Neural cell (in vitro differentiated cells): ENCODE results near the gene SYNE3. TPM values are rescaled to one million over a fixed set of nuclear protein-coding genes. Genes with fewer than 3 reads are reported as not detected.

Experiments
- H2AFZ ChIP-seq: fragments of 200-600, 300-800 bp; sonication (generic), shearing (Covaris generic); 2 replicates; pipeline ENCODE4 v1.6.0; 2014; ENCODE audit warnings: low read depth, mild to moderate bottlenecking, antibody characterized with exemption, low read length, moderate library complexity
- H3F3A ChIP-seq: fragments of 200-600 bp; shearing (Covaris generic); 2 replicates; pipeline ENCODE4 v1.6.1; 2016; ENCODE audit warnings: mild to moderate bottlenecking, moderate library complexity, mixed read lengths, antibody characterized with exemption, low read length; ENCODE audit not compliant: insufficient read depth, poor library complexity, severe bottlenecking
- H3K27ac ChIP-seq: fragments of 200-600, 300-800 bp; sonication (generic), shearing (Covaris generic); 2 replicates; pipeline ENCODE4 v1.5.1; 2014; ENCODE audit warnings: mild to moderate bottlenecking, low read length, moderate library complexity
- H3K27me3 ChIP-seq: fragments of 300-800, 200-600 bp; sonication (generic), shearing (Covaris generic); 2 replicates; pipeline ENCODE4 v1.6.0; 2014; ENCODE audit warnings: mild to moderate bottlenecking, low read depth, low read length, moderate library complexity; ENCODE audit not compliant: insufficient read depth
- H3K36me3 ChIP-seq: fragments of 300-800, 200-600 bp; sonication (generic), shearing (Covaris generic); 2 replicates; pipeline ENCODE4 v1.5.1; 2014; ENCODE audit warnings: mild to moderate bottlenecking, antibody characterized with exemption, low read length, moderate library complexity; ENCODE audit not compliant: insufficient read depth
- H3K4me2 ChIP-seq: fragments of 300-800, 200-600 bp; sonication (generic), shearing (Covaris generic); 2 replicates; pipeline ENCODE4 v1.6.0; 2014; ENCODE audit warnings: mild to moderate bottlenecking, low read length
- H3K4me3 ChIP-seq: fragments of 300-800, 200-600 bp; sonication (generic), shearing (Covaris generic); 2 replicates; pipeline ENCODE4 v1.5.1; 2014; ENCODE audit warnings: mild to moderate bottlenecking, low read length, moderate library complexity
- H3K79me2 ChIP-seq: fragments of 200-600 bp; shearing (Covaris generic); replicated peaks from 2 replicates; pipeline ENCODE4 v1.6.0; 2014; ENCODE audit warnings: mild to moderate bottlenecking, low read length, moderate library complexity; ENCODE audit not compliant: insufficient read depth
- H3K9ac ChIP-seq: fragments of 300-800, 200-600 bp; sonication (generic), shearing (Covaris generic); 2 replicates; pipeline ENCODE4 v1.6.1; 2016; ENCODE audit warnings: mild to moderate bottlenecking, low read length, mixed read lengths
- H3K9me2 ChIP-seq: fragments of 200-600 bp; shearing (Covaris generic); 2 replicates; pipeline ENCODE4 v1.6.1; 2016; ENCODE audit warnings: mild to moderate bottlenecking, low read length, mixed read lengths; ENCODE audit not compliant: insufficient read depth
- H3K9me3 ChIP-seq: fragments of 200-600, 300-800 bp; sonication (generic), shearing (Covaris generic); 2 replicates; pipeline ENCODE4 v1.6.1; 2016; ENCODE audit warnings: mild to moderate bottlenecking, mixed run types, low read length, moderate library complexity, mixed read lengths
- H4K20me1 ChIP-seq: fragments of 200-600 bp; shearing (Covaris generic); 2 replicates; pipeline ENCODE4 v1.6.1; 2016; ENCODE audit warnings: mild to moderate bottlenecking, mixed run types; ENCODE audit not compliant: insufficient read depth
- EP300 ChIP-seq: fragments of 450-650 bp; conservative IDR thresholded peaks from 2 replicates; pipeline ENCODE4 v1.6.1; 2014; ENCODE audit warnings: antibody characterized with exemption, mild to moderate bottlenecking, moderate library complexity; ENCODE audit not compliant: poor library complexity, severe bottlenecking
- EZH2 ChIP-seq: fragments of 200-600, 300-800 bp; shearing (Covaris generic), sonication (generic); IDR thresholded peaks from 2 replicates; pipeline ENCODE4 v1.6.1; 2014; ENCODE audit warnings: antibody characterized with exemption, low read length, borderline replicate concordance, mild to moderate bottlenecking; ENCODE audit not compliant: insufficient read depth, poor library complexity, severe bottlenecking
- MXI1 ChIP-seq: fragments of 450-650 bp; conservative IDR thresholded peaks from 2 replicates; pipeline ENCODE4 v1.6.1; 2014; ENCODE audit warnings: antibody characterized with exemption, mild to moderate bottlenecking; ENCODE audit not compliant: poor library complexity, severe bottlenecking
- POLR2AphosphoS5 ChIP-seq: IDR thresholded peaks from 2 replicates; pipeline ENCODE4 v1.6.1; 2012
- RAD21 ChIP-seq: fragments of 450-650 bp; conservative IDR thresholded peaks from 2 replicates; pipeline ENCODE4 v1.6.1; 2014; ENCODE audit warnings: antibody characterized with exemption, mild to moderate bottlenecking, moderate library complexity
- SMC3 ChIP-seq: fragments of 450-650 bp; conservative IDR thresholded peaks from 2 replicates; pipeline ENCODE4 v1.6.1; 2014; ENCODE audit warnings: antibody characterized with exemption, mild to moderate bottlenecking, moderate library complexity; ENCODE audit not compliant: poor library complexity
- TAF1 ChIP-seq: IDR thresholded peaks from 2 replicates; pipeline ENCODE4 v1.6.1; 2012; ENCODE audit warnings: low read depth
- polyA plus RNA-seq: library from polyadenylated mRNA; depleted of rRNA; stranded (reverse); fragments of >200 nt; gene quantifications from 2 replicates; pipeline ENCODE4 v1.2.3, GENCODE V29; 2014
- TF ChIP-seq, protein P1 (sequence below): fragments of 450-650 bp; IDR thresholded peaks from 2 replicates; pipeline ENCODE4 v1.5.1; 2014; ENCODE audit warnings: antibody characterized with exemption, mild to moderate bottlenecking, moderate library complexity; ENCODE audit not compliant: poor library complexity, severe bottlenecking
- TF ChIP-seq, protein P2 (sequence below): IDR thresholded peaks from 2 replicates; pipeline ENCODE4 v1.6.1; 2012; ENCODE audit warnings: borderline replicate concordance

The SYNE3 gene
- polyA plus RNA-seq, 1 donor from 2014 or later, result 0.35 TPM

DNA sequence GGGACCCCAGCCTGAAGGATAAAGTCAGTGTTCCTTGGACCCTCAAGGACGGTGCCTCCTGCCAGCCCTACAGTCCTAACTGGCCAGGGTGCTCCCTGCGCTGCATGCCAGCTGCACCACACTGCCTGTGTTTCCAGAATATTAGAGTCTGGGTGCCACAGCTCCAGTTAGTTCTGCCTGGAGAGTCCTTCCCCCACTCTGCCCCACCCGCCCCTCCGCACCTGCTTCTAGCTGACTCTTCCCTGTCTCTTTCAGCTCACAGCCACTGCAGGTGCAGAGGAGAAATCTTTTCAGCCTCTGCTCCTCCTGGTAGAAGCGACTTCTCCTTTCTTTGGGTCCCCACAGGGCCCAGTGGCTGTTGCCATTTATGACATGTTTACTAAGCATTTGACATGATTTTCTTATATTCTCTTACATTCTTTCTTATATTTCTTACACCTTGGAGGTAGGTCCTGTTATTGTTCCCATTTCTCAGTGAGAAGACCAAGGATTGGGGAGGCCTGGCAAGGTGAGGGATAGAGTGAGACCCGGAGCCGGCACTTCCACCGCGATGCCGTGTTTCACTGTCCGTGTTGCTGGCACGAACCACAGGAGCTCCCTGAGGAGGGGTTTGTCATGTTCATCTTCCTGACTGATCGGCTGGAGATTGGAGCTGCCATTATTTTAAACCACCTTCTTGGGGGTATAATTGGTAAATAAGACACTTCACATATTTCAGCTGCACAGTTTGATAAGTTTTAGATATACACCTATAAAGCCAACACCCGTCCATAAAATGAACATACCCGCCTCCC, 29.4 kb downstream of the SYNE3 start:
- Histone ChIP-seq H3K27ac (no peak overlapping the region), H3K79me2 (no peaks in the 10 kb centered on the region)
- TF ChIP-seq MXI1 (no peak), SMC3 (no peak), POLR2AphosphoS5 (no peak), EP300 (no peak), TAF1 (no peak), EZH2 (no peak), RAD21 (no peak)
- TF ChIP-seq, protein P1, sequence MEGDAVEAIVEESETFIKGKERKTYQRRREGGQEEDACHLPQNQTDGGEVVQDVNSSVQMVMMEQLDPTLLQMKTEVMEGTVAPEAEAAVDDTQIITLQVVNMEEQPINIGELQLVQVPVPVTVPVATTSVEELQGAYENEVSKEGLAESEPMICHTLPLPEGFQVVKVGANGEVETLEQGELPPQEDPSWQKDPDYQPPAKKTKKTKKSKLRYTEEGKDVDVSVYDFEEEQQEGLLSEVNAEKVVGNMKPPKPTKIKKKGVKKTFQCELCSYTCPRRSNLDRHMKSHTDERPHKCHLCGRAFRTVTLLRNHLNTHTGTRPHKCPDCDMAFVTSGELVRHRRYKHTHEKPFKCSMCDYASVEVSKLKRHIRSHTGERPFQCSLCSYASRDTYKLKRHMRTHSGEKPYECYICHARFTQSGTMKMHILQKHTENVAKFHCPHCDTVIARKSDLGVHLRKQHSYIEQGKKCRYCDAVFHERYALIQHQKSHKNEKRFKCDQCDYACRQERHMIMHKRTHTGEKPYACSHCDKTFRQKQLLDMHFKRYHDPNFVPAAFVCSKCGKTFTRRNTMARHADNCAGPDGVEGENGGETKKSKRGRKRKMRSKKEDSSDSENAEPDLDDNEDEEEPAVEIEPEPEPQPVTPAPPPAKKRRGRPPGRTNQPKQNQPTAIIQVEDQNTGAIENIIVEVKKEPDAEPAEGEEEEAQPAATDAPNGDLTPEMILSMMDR, result no peak
- TF ChIP-seq, protein P2, sequence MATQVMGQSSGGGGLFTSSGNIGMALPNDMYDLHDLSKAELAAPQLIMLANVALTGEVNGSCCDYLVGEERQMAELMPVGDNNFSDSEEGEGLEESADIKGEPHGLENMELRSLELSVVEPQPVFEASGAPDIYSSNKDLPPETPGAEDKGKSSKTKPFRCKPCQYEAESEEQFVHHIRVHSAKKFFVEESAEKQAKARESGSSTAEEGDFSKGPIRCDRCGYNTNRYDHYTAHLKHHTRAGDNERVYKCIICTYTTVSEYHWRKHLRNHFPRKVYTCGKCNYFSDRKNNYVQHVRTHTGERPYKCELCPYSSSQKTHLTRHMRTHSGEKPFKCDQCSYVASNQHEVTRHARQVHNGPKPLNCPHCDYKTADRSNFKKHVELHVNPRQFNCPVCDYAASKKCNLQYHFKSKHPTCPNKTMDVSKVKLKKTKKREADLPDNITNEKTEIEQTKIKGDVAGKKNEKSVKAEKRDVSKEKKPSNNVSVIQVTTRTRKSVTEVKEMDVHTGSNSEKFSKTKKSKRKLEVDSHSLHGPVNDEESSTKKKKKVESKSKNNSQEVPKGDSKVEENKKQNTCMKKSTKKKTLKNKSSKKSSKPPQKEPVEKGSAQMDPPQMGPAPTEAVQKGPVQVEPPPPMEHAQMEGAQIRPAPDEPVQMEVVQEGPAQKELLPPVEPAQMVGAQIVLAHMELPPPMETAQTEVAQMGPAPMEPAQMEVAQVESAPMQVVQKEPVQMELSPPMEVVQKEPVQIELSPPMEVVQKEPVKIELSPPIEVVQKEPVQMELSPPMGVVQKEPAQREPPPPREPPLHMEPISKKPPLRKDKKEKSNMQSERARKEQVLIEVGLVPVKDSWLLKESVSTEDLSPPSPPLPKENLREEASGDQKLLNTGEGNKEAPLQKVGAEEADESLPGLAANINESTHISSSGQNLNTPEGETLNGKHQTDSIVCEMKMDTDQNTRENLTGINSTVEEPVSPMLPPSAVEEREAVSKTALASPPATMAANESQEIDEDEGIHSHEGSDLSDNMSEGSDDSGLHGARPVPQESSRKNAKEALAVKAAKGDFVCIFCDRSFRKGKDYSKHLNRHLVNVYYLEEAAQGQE, result no peak

DNA sequence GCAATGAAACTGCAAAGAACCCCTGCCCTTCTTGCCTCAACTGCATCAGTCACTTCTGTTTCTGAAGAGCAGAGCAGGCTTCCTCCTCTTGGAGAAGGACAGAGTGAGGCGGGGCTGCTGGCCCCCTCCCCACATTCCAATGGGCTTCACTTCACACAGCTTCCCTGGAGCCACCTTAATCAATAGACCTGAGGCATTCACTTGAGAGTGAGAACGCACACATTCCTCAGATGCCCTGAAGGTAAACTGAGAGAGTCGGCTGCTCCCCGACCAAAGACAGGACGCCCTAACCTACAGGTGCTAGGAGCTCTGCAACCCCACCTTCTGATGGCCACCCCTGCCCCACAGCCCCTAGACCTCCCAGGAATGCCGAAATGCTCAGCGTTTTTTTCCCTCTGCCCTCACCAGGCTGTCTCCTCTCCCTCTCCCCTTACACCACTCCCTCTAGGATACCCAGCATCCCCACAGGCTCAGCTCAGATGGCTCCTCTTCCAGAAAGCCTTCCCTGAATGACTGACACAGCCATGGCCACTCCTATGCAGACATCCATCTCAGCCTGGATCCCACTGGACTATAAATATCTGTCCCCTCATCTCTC, 31.1 kb downstream of the SYNE3 start:
- H3K27ac ChIP-seq, result no peak overlapping the region
- no peak overlapping the region for H3K4me3 ChIP-seq
- no peaks in the 10 kb centered on the region for H3K36me3 ChIP-seq
- H3F3A ChIP-seq, result no peaks in the 10 kb centered on the region
- TF ChIP-seq RAD21 (no peak), MXI1 (no peak), EZH2 (no peak), POLR2AphosphoS5 (no peak), SMC3 (no peak), TAF1 (no peak), EP300 (no peak)
- TF ChIP-seq, protein P1, result no peak
- TF ChIP-seq, protein P2, result no peak
- H3K9ac ChIP-seq, result no peak overlapping the region
- H3K9me2 ChIP-seq, result no peaks in the 10 kb centered on the region
- no peaks in the 10 kb centered on the region for H3K27me3 ChIP-seq
- no peak overlapping the region for H2AFZ ChIP-seq
- H3K4me2 ChIP-seq, result no peak overlapping the region
- H4K20me1 ChIP-seq, result no peaks in the 10 kb centered on the region
- H3K79me2 ChIP-seq, result no peaks in the 10 kb centered on the region
- no peaks in the 10 kb centered on the region for H3K9me3 ChIP-seq

More for the DNA sequence above, 29.4 kb downstream of the SYNE3 start:
- Histone ChIP-seq H3K4me2 (no peak overlapping the region), H3K9me2 (no peaks in the 10 kb centered on the region), H3K9ac (no peak overlapping the region), H3K9me3 (no peaks in the 10 kb centered on the region), H3K4me3 (no peak overlapping the region), H3K36me3 (no peaks in the 10 kb centered on the region), H4K20me1 (no peaks in the 10 kb centered on the region), H2AFZ (no peak overlapping the region), H3F3A (no peaks in the 10 kb centered on the region), H3K27me3 (no peaks in the 10 kb centered on the region)
